Measurements from ENCODE around the gene TCF15. TPM values are rescaled to one million over a fixed set of nuclear protein-coding genes. Genes with fewer than 3 reads are reported as not detected.
A peak's percentile ranks its signal among the peaks of the same experiment; 100 is the strongest.

Gene TCF15
- total RNA-seq, 4 donors from 2014 or later: 2.3 to 5.7 (median 3.3) TPM

DNA sequence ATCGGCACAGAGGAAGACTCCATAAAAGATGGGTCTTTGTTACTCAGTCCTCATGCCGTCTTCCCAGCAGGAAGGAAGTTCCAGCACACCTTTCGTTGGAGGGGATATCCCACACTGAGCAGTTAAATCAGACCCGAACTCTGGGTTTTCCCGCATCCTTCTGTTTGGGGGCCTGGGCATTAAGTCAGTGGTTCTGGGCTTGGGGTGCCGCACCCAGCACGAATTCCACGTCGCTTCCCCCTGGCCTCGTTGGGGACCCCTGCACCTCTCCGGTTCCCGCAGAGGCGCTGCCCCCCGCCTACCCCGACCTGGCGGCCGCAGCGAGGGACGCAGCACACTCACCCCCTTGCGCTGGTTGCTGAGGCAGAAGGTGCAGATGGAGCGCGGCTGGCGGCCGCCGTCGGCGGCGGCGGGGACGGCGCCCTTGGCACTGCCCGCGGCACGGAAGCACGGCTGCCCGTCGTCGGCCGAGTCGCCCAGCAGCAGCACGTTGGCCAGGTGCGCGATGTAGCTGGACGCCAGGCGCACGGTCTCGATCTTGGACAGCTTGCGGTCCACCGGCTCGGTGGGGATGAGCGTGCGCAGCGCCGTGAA is 641 bp downstream of the TCF15 start:
- no peaks in the 10 kb centered on the region for H3K9me3 ChIP-seq
- H3K36me3 ChIP-seq: peaks cover 0 to 13% (median 0%) of the 10 kb centered on the region in 4 donors
- H3K4me3 ChIP-seq: peak overlapping the region; percentile 45 to 55 (median 47)
- WGBS: 44% methylated on average over 3 of the region's 54 CpGs
- intact Hi-C loops (cut with DNase I): no loop called here
- H3K27ac ChIP-seq (replicated peaks in 1 of 4): peak overlapping the region in 3 of 4 donors; percentile 31 to 46 (median 44)
- H3K27me3 ChIP-seq: peaks cover 0 to 81% (median 27%) of the 10 kb centered on the region in 4 donors
- peaks cover 18 to 23% (median 21%) of the 10 kb centered on the region in 4 donors for H3K4me1 ChIP-seq
- DNase-seq (ENCODE audit: extremely low spot score): no peak
- TF ChIP-seq POLR2A (IDR thresholded peaks at IDR 0.05; ENCODE audit: low read depth) (no peak), CTCF (IDR thresholded peaks at IDR 0.05) (no peak), POLR2AphosphoS5 (IDR thresholded peaks at IDR 0.05) (no peak), EP300 (IDR thresholded peaks at IDR 0.05) (no peak)

DNA sequence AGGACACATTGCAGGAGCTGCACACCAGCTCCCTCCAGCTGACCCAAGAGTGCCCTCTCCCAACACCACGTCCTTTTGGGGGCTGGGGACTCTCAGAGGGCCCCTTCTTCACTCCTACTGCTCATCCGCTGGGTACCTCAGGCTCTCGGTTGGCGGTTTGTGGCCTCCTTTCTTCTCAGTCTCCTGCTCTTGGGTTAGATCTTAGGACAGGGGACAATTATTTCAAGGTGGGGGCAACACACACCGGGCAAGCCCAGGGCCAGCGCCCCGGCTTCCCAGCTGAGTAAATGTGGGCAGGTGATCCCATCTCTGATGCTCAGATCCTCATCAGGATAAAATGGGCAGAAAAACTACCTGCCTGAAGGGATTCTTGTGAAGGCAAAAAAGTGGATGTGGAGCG is 1.1 kb downstream of the TCF15 start:
- WGBS: 72% methylated on average over 8 of the region's 8 CpGs
- peak overlapping the region; percentile 45 to 55 (median 47) for H3K4me3 ChIP-seq
- TF ChIP-seq POLR2A (IDR thresholded peaks at IDR 0.05; ENCODE audit: low read depth): no peak
- no peak for TF ChIP-seq POLR2AphosphoS5 (IDR thresholded peaks at IDR 0.05)
- TF ChIP-seq CTCF (IDR thresholded peaks at IDR 0.05): no peak
- no peak for TF ChIP-seq EP300 (IDR thresholded peaks at IDR 0.05)
- H3K36me3 ChIP-seq: peaks cover 0 to 18% (median 0%) of the 10 kb centered on the region in 4 donors
- DNase-seq (ENCODE audit: extremely low spot score): no peak
- H3K27ac ChIP-seq (replicated peaks in 1 of 4): peak overlapping the region in 3 of 4 donors; percentile 18 to 41 (median 31)
- peaks cover 18 to 26% (median 22%) of the 10 kb centered on the region in 4 donors for H3K4me1 ChIP-seq
- no peaks in the 10 kb centered on the region for H3K9me3 ChIP-seq
- intact Hi-C loops (cut with DNase I): no loop called here
- H3K27me3 ChIP-seq: peaks cover 0 to 78% (median 27%) of the 10 kb centered on the region in 4 donors

- Histone ChIP-seq H3K4me3 (peak overlapping the region; percentile 45 to 55 (median 47)), H3K27ac (replicated peaks in 1 of 4) (peak overlapping the region in 3 of 4 donors; percentile 39 to 43 (median 41)), H3K9me3 (no peaks in the 10 kb centered on the region), H3K27me3 (peaks cover 0 to 66% (median 26%) of the 10 kb centered on the region in 4 donors), H3K4me1 (peaks cover 23 to 41% (median 24%) of the 10 kb centered on the region in 4 donors), H3K36me3 (peaks cover 0 to 26% (median 0%) of the 10 kb centered on the region in 4 donors)
- intact Hi-C loops (cut with DNase I): no loop called here
- TF ChIP-seq CTCF (IDR thresholded peaks at IDR 0.05) (no peak), POLR2A (IDR thresholded peaks at IDR 0.05; ENCODE audit: low read depth) (no peak), EP300 (IDR thresholded peaks at IDR 0.05) (no peak)
- WGBS: 98% methylated on average over 5 of the region's 6 CpGs
- no peak for DNase-seq (ENCODE audit: extremely low spot score)
Observed at GRCh38 chr20:607476-607875, 2.6 kb downstream of the TCF15 start.

- WGBS: 74% methylated on average over 5 of the region's 5 CpGs
- H3K4me1 ChIP-seq: peaks cover 6 to 52% (median 10%) of the 10 kb centered on the region in 4 donors
- H3K4me3 ChIP-seq: no peak overlapping the region
- peaks cover 0 to 44% (median 13%) of the 10 kb centered on the region in 4 donors for H3K27me3 ChIP-seq
- intact Hi-C loops (cut with DNase I): no loop called here
- H3K27ac ChIP-seq (replicated peaks in 1 of 4): peak overlapping the region; percentile 13 to 35 (median 22)
- H3K9me3 ChIP-seq: no peaks in the 10 kb centered on the region
- no peak for TF ChIP-seq POLR2AphosphoS5 (IDR thresholded peaks at IDR 0.05)
- TF ChIP-seq EP300 (IDR thresholded peaks at IDR 0.05): no peak
- TF ChIP-seq POLR2A (IDR thresholded peaks at IDR 0.05; ENCODE audit: low read depth): no peak
- TF ChIP-seq CTCF (IDR thresholded peaks at IDR 0.05): no peak
- no peak for DNase-seq (ENCODE audit: extremely low spot score)
- peaks cover 0 to 26% (median 0%) of the 10 kb centered on the region in 4 donors for H3K36me3 ChIP-seq
Observed at GRCh38 chr20:605237-605636, 4.9 kb downstream of the TCF15 start.

Data from esophagus muscularis mucosa (tissue), 4 donors.